WTC11 (cell line): ENCODE results near the gene GSTP1. TPM values are rescaled to one million over a fixed set of nuclear protein-coding genes. Genes with fewer than 3 reads are reported as not detected.

Experiments
- ATAC-seq: fragments of 200-7000 bp; cut with Tn5 transposase; 2 replicates; pipeline ENCODE4 v1.10.0; 2021; ENCODE audit warnings: mild to moderate bottlenecking, moderate library complexity
- CTCF ChIA-PET: fragments of 300-600 bp; sonication (Branson Sonifier 250); formaldehyde crosslinking; loops from one replicate; lab custom pipeline; 2021; ENCODE audit warnings: antibody characterized with exemption; lab: Charles Lee
- POLR2A ChIA-PET: fragments of 350-600 bp; sonication (Branson Sonifier 250); formaldehyde crosslinking; loops from one replicate; lab custom pipeline; 2021; ENCODE audit warnings: antibody characterized with exemption; lab: Charles Lee
- DNase-seq: peaks from one replicate; pipeline ENCODE4 v3.0.0; 2021; ENCODE audit warnings: low spot score
- H3K27ac Mint-ChIP-seq: 2 replicates; pipeline ENCODE4 v1.8.0; 2021; ENCODE audit warnings: mixed read lengths
- H3K27me3 Mint-ChIP-seq: 2 replicates; pipeline ENCODE4 v1.8.0; 2021; ENCODE audit warnings: low read depth, mild to moderate bottlenecking, moderate library complexity, mixed read lengths
- H3K36me3 Mint-ChIP-seq: 2 replicates; pipeline ENCODE4 v1.8.0; 2021; ENCODE audit warnings: mixed read lengths
- H3K4me1 Mint-ChIP-seq: 2 replicates; pipeline ENCODE4 v1.8.0; 2022; ENCODE audit warnings: mixed read lengths
- H3K4me3 Mint-ChIP-seq: 2 replicates; pipeline ENCODE4 v1.8.0; 2021; ENCODE audit warnings: mild to moderate bottlenecking, moderate library complexity, mixed read lengths
- H3K9me3 Mint-ChIP-seq: 2 replicates; pipeline ENCODE4 v1.8.0; 2021; ENCODE audit warnings: mixed read lengths
- AFF4 ChIP-seq: sonication (generic); formaldehyde crosslinking; IDR thresholded peaks from 2 replicates; pipeline ENCODE4 v1.8.1; 2023; ENCODE audit warnings: mild to moderate bottlenecking, missing genetic modification reagents, borderline replicate concordance
- AR ChIP-seq: fragments of 250-450 bp; sonication (Bioruptor Pico); IDR thresholded peaks from 2 replicates; pipeline ENCODE4 v1.9.0; 2021; ENCODE audit warnings: mild to moderate bottlenecking
- ATF1 ChIP-seq: sonication (generic); formaldehyde crosslinking; IDR thresholded peaks from 2 replicates; pipeline ENCODE4 v1.8.1; 2023; ENCODE audit warnings: mild to moderate bottlenecking, moderate library complexity, missing genetic modification reagents
- CBFB ChIP-seq: sonication (generic); formaldehyde crosslinking; IDR thresholded peaks from 2 replicates; pipeline ENCODE4 v1.8.1; 2022; ENCODE audit warnings: mild to moderate bottlenecking, low read depth, missing genetic modification reagents
- FOXJ3 ChIP-seq: sonication (generic); formaldehyde crosslinking; IDR thresholded peaks from 2 replicates; pipeline ENCODE4 v1.9.0; 2021; ENCODE audit warnings: missing genetic modification reagents, mild to moderate bottlenecking, borderline replicate concordance
- FOXP4 ChIP-seq: sonication (generic); formaldehyde crosslinking; IDR thresholded peaks from 2 replicates; pipeline ENCODE4 v1.8.0; 2022; ENCODE audit warnings: mild to moderate bottlenecking, missing genetic modification reagents
- GRHL2 ChIP-seq: fragments of 250-450 bp; sonication (Bioruptor Pico); IDR thresholded peaks from 2 replicates; pipeline ENCODE4 v1.8.0; 2022; ENCODE audit warnings: mild to moderate bottlenecking, moderate library complexity; ENCODE audit not compliant: insufficient replicate concordance, severe bottlenecking
- JAZF1 ChIP-seq: fragments of 250-450 bp; sonication (Bioruptor Pico); IDR thresholded peaks from 2 replicates; pipeline ENCODE4 v1.9.0; 2021; ENCODE audit warnings: moderate library complexity, mild to moderate bottlenecking, inconsistent platforms
- MXD4 ChIP-seq: fragments of 250-450 bp; sonication (Bioruptor Pico); IDR thresholded peaks from 2 replicates; pipeline ENCODE4 v1.8.0; 2021; ENCODE audit warnings: mild to moderate bottlenecking, moderate library complexity, borderline replicate concordance
- NFE2L1 ChIP-seq: sonication (generic); formaldehyde crosslinking; IDR thresholded peaks from 2 replicates; pipeline ENCODE4 v1.8.1; 2023; ENCODE audit warnings: missing genetic modification reagents
- RELA ChIP-seq: sonication (generic); formaldehyde crosslinking; IDR thresholded peaks from 2 replicates; pipeline ENCODE4 v1.8.1; 2022; ENCODE audit warnings: missing genetic modification reagents, mild to moderate bottlenecking, borderline replicate concordance
- TP53 ChIP-seq: sonication (generic); formaldehyde crosslinking; IDR thresholded peaks from 2 replicates; pipeline ENCODE4 v1.8.1; 2023; ENCODE audit warnings: mild to moderate bottlenecking, missing genetic modification reagents
- USF1 ChIP-seq: sonication (generic); formaldehyde crosslinking; IDR thresholded peaks from 2 replicates; pipeline ENCODE4 v1.8.0; 2022; ENCODE audit warnings: mild to moderate bottlenecking, missing genetic modification reagents
- ZBTB21 ChIP-seq: sonication (generic); formaldehyde crosslinking; IDR thresholded peaks from 2 replicates; pipeline ENCODE4 v1.8.1; 2023; ENCODE audit warnings: mild to moderate bottlenecking, missing genetic modification reagents, borderline replicate concordance
- ZNF121 ChIP-seq: sonication (generic); formaldehyde crosslinking; IDR thresholded peaks from 2 replicates; pipeline ENCODE4 v1.8.0; 2023; ENCODE audit warnings: missing genetic modification reagents
- ZNF317 ChIP-seq: sonication (generic); formaldehyde crosslinking; IDR thresholded peaks from 2 replicates; pipeline ENCODE4 v1.8.1; 2023; ENCODE audit warnings: low read depth, mild to moderate bottlenecking, moderate library complexity, missing genetic modification reagents, borderline replicate concordance
- ZNF423 ChIP-seq: fragments of 250-450 bp; sonication (Bioruptor Pico); IDR thresholded peaks from 2 replicates; pipeline ENCODE4 v2.1.2; 2022; ENCODE audit warnings: mild to moderate bottlenecking, moderate library complexity
- ZNF532 ChIP-seq: fragments of 250-450 bp; sonication (Bioruptor Pico); IDR thresholded peaks from 2 replicates; pipeline ENCODE4 v1.9.0; 2021; ENCODE audit warnings: mild to moderate bottlenecking, borderline replicate concordance
- ZNF671 ChIP-seq: fragments of 250-450 bp; sonication (Bioruptor Pico); IDR thresholded peaks from 2 replicates; pipeline ENCODE4 v1.8.0; 2021; ENCODE audit warnings: mild to moderate bottlenecking
- total RNA-seq: library from RNA; stranded (reverse); gene quantifications from 3 replicates; pipeline ENCODE4 v1.2.3, GENCODE V29; 2021

The GSTP1 gene
- total RNA-seq, 1 experiment from 2014 or later: 1,452 TPM

GRCh38 chr11:67542169-67542568, 41.4 kb upstream of the GSTP1 start (continued):
- TF ChIP-seq AFF4 (no peak), CBFB (CRISPR knock-in tag) (no peak), ZBTB21 (CRISPR knock-in tag) (no peak), GRHL2 (CRISPR knock-in tag) (no peak), FOXJ3 (CRISPR knock-in tag) (no peak), TP53 (CRISPR knock-in tag) (no peak), ZNF317 (no peak)
- TF ChIP-seq, all 79 proteins: peak for 0

GRCh38 chr11:67542971-67543370, 40.6 kb upstream of the GSTP1 start:
- no peak for DNase-seq
- ChIA-PET CTCF (interaction anchor here (0.6 to 2.9 kb wide), 4 partner anchors 13 to 733 kb away, joined by 3 to 13 read pairs (median 4); no protein-coding TSS in a partner anchor), POLR2A (no interaction called here)
- Mint-ChIP-seq H3K4me1 (peaks cover 6% of the 10 kb centered on the region), H3K27me3 (peaks cover 6% of the 10 kb centered on the region), H3K36me3 (0 out of 2 replicates have a peak, but pooled peaks cover 3% of the 10 kb centered on the region)
- TF ChIP-seq USF1: no peak
- no peak for TF ChIP-seq FOXP4
- no peak for TF ChIP-seq ZNF532 (CRISPR knock-in tag)
- no peak for TF ChIP-seq ZNF423
- TF ChIP-seq RELA (CRISPR knock-in tag): no peak
- TF ChIP-seq AR: no peak
- no peak for TF ChIP-seq ZNF671
- TF ChIP-seq MXD4: no peak
- TF ChIP-seq ATF1: no peak
- no peak for TF ChIP-seq JAZF1
- no peak for TF ChIP-seq ZNF121
- TF ChIP-seq NFE2L1 (CRISPR knock-in tag): no peak
- TF ChIP-seq, all 79 proteins: peak for 0
- peaks cover 10% of the 10 kb centered on the region for H3K9me3 Mint-ChIP-seq
- H3K4me3 Mint-ChIP-seq: no peak overlapping the region
- peak; percentile 66 for ATAC-seq
- H3K27ac Mint-ChIP-seq: peak overlapping the region; percentile 79
